Transverse colon (tissue), 3 donors: ENCODE results near the gene GRK6.
A peak's percentile ranks its signal among the peaks of the same experiment; 100 is the strongest.

Experiments
- CTCF ChIP-seq, 5 experiments: fragments of 200-600 bp in 3 of 5; fragments of 450-650 bp in 2 of 5; sonication (generic) in 3 of 5; IDR thresholded peaks; 1 replicate in 2 of 5; 2 replicates in 3 of 5; pipeline ENCODE4 v1.5.1; 2016 to 2017; ENCODE audit warnings: antibody characterized with exemption in 5 of 5, inconsistent platforms in 3 of 5, mild to moderate bottlenecking in 2 of 5, moderate library complexity in 1 of 5
- EP300 ChIP-seq: sonication (generic); formaldehyde crosslinking; IDR thresholded peaks from one replicate; pipeline ENCODE4 v1.6.1; 2017; ENCODE audit warnings: antibody characterized with exemption, low read depth
- POLR2A ChIP-seq: fragments of 450-650 bp; IDR thresholded peaks from one replicate; pipeline ENCODE4 v1.6.1; 2016; ENCODE audit warnings: antibody characterized with exemption, mild to moderate bottlenecking, moderate library complexity

GRCh38 chr5:177426566-177427210, at the start of gene GRK6:
- TF ChIP-seq POLR2A (peak; percentile 38), CTCF (IDR thresholded peaks at IDR 0.05) (no peak), EP300 (no peak)
